ENCODE data around the gene HMCES. TPM values are rescaled to one million over a fixed set of nuclear protein-coding genes. Genes with fewer than 3 reads are reported as not detected.

Gene HMCES
- total RNA-seq, 1 donor from 2014 or later = 37.7 TPM

GRCh38 chr3:129323651-129324294 is 45.1 kb downstream of the HMCES start:
- peaks cover under 1% of the 10 kb centered on the region for H3K4me1 Mint-ChIP-seq (ENCODE audit: low read depth, unreplicated experiment)
- no peak overlapping the region for H3K27ac Mint-ChIP-seq (ENCODE audit: unreplicated experiment)
- DNase-seq = no peak
- no peaks in the 10 kb centered on the region for H3K36me3 Mint-ChIP-seq (ENCODE audit: unreplicated experiment)
- H3K4me3 Mint-ChIP-seq (ENCODE audit: unreplicated experiment) = no peak overlapping the region
- peaks cover 2% of the 10 kb centered on the region for H3K9me3 Mint-ChIP-seq (ENCODE audit: unreplicated experiment)
- TF ChIP-seq, protein P1, sequence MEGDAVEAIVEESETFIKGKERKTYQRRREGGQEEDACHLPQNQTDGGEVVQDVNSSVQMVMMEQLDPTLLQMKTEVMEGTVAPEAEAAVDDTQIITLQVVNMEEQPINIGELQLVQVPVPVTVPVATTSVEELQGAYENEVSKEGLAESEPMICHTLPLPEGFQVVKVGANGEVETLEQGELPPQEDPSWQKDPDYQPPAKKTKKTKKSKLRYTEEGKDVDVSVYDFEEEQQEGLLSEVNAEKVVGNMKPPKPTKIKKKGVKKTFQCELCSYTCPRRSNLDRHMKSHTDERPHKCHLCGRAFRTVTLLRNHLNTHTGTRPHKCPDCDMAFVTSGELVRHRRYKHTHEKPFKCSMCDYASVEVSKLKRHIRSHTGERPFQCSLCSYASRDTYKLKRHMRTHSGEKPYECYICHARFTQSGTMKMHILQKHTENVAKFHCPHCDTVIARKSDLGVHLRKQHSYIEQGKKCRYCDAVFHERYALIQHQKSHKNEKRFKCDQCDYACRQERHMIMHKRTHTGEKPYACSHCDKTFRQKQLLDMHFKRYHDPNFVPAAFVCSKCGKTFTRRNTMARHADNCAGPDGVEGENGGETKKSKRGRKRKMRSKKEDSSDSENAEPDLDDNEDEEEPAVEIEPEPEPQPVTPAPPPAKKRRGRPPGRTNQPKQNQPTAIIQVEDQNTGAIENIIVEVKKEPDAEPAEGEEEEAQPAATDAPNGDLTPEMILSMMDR (IDR thresholded peaks at IDR 0.05; ENCODE audit: partially characterized antibody, unreplicated experiment) = no peak
- H3K27me3 Mint-ChIP-seq (ENCODE audit: unreplicated experiment) = no peaks in the 10 kb centered on the region

GRCh38 chr3:129324855-129325254 is 46.2 kb downstream of the HMCES start:
- Mint-ChIP-seq H3K4me1 (ENCODE audit: low read depth, unreplicated experiment) (no peaks in the 10 kb centered on the region), H3K27me3 (ENCODE audit: unreplicated experiment) (no peaks in the 10 kb centered on the region), H3K36me3 (ENCODE audit: unreplicated experiment) (no peaks in the 10 kb centered on the region), H3K9me3 (ENCODE audit: unreplicated experiment) (peaks cover under 1% of the 10 kb centered on the region), H3K4me3 (ENCODE audit: unreplicated experiment) (no peak overlapping the region), H3K27ac (ENCODE audit: unreplicated experiment) (no peak overlapping the region)
- TF ChIP-seq, protein P1 (IDR thresholded peaks at IDR 0.05; ENCODE audit: partially characterized antibody, unreplicated experiment) = no peak
- DNase-seq = no peak

DNA sequence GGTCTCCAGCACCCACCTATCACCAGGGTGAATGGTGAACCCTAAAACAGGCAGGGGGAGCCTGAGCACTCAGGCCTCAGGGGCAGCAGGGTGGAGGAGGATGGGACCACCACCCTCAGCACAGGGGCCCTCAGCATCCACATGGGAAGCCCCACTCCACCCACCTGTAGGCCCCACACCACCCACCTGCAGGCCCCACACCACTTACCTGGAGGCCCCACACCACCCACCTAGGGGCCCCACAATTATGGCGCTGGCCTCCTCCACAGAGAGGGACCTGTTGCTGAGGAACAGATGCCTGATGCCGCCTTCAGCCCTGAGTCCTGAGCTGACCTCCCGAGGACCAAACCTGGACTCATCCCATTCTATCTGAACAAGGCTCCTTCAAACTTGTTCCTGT is 46.7 kb downstream of the HMCES start:
- DNase-seq = no peak
- no peaks in the 10 kb centered on the region for H3K4me1 Mint-ChIP-seq (ENCODE audit: low read depth, unreplicated experiment)
- peaks cover 2% of the 10 kb centered on the region for H3K9me3 Mint-ChIP-seq (ENCODE audit: unreplicated experiment)
- H3K36me3 Mint-ChIP-seq (ENCODE audit: unreplicated experiment) = no peaks in the 10 kb centered on the region
- H3K27ac Mint-ChIP-seq (ENCODE audit: unreplicated experiment) = no peak overlapping the region
- H3K4me3 Mint-ChIP-seq (ENCODE audit: unreplicated experiment) = no peak overlapping the region
- TF ChIP-seq, protein P1 (IDR thresholded peaks at IDR 0.05; ENCODE audit: partially characterized antibody, unreplicated experiment) = no peak
- no peaks in the 10 kb centered on the region for H3K27me3 Mint-ChIP-seq (ENCODE audit: unreplicated experiment)

- DNase-seq = no peak
- TF ChIP-seq, protein P1 (IDR thresholded peaks at IDR 0.05; ENCODE audit: partially characterized antibody, unreplicated experiment) = no peak
- Mint-ChIP-seq H3K36me3 (ENCODE audit: unreplicated experiment) (no peaks in the 10 kb centered on the region), H3K4me3 (ENCODE audit: unreplicated experiment) (no peak overlapping the region), H3K27ac (ENCODE audit: unreplicated experiment) (no peak overlapping the region), H3K4me1 (ENCODE audit: low read depth, unreplicated experiment) (no peaks in the 10 kb centered on the region), H3K9me3 (ENCODE audit: unreplicated experiment) (peaks cover 2% of the 10 kb centered on the region), H3K27me3 (ENCODE audit: unreplicated experiment) (no peaks in the 10 kb centered on the region)
These were observed 47.5 kb downstream of the HMCES start for GRCh38 chr3:129326138-129326537.

DNA sequence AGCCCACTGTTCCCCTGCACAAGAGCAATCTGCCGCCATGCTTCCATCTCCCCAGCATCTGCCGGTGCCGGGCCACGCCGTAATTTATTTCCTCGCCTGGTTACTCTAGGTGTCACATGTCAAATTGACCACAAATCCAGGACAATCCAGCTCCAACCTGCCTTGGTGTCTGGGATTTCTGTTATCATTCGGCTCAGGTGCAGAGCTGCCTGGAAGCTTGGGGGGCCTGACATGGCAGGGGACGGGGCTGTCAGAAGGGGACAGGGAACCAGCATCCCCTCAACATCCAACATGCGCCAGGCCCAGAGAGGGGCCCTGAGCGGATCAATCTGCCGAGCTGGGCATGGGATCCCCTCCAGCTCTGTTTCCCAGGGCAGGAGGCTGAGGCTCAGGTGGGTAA is 47.9 kb downstream of the HMCES start:
- TF ChIP-seq, protein P1 (IDR thresholded peaks at IDR 0.05; ENCODE audit: partially characterized antibody, unreplicated experiment) = no peak
- H3K4me3 Mint-ChIP-seq (ENCODE audit: unreplicated experiment) = no peak overlapping the region
- H3K36me3 Mint-ChIP-seq (ENCODE audit: unreplicated experiment) = no peaks in the 10 kb centered on the region
- DNase-seq = no peak
- no peak overlapping the region for H3K27ac Mint-ChIP-seq (ENCODE audit: unreplicated experiment)
- H3K4me1 Mint-ChIP-seq (ENCODE audit: low read depth, unreplicated experiment) = no peaks in the 10 kb centered on the region
- peaks cover 1% of the 10 kb centered on the region for H3K27me3 Mint-ChIP-seq (ENCODE audit: unreplicated experiment)
- H3K9me3 Mint-ChIP-seq (ENCODE audit: unreplicated experiment) = peaks cover 3% of the 10 kb centered on the region
